Activated T-cell treated with anti-CD3 and anti-CD28 coated beads for 4 hours (primary cell): ENCODE data around the gene COMMD6.
A peak's percentile ranks its signal among the peaks of the same experiment; 100 is the strongest.
"Not testable (repeated sequence)": the region's sequence is repeated elsewhere in the genome, so short reads cannot be mapped to it uniquely, and the experiment has no call there.

Experiments
- DNase-seq: peaks from one replicate; pipeline ENCODE4 v3.0.0-alpha.2; 2020

Gene COMMD6

GRCh38 chr13:75537401-75538365, at the start of gene COMMD6:
COMMD6 (minus strand) TSS chr13:75537841; CDS start chr13:75537805, 36 bp downstream.
- peak; percentile 50 for DNase-seq

GRCh38 chr13:75585153-75585552, 47.5 kb upstream of the COMMD6 start:
- DNase-seq = no peak

GRCh38 chr13:75583091-75583490, 45.5 kb upstream of the COMMD6 start:
- no peak for DNase-seq

GRCh38 chr13:75581874-75582640, 44.4 kb upstream of the COMMD6 start:
- DNase-seq = no peak

GRCh38 chr13:75579529-75579928, 41.9 kb upstream of the COMMD6 start:
- no peak for DNase-seq

GRCh38 chr13:75569576-75569975, 31.9 kb upstream of the COMMD6 start:
- no peak for DNase-seq

GRCh38 chr13:75566658-75567057, 29.0 kb upstream of the COMMD6 start:
- DNase-seq = no peak

GRCh38 chr13:75558145-75558840, 20.7 kb upstream of the COMMD6 start:
- no peak for DNase-seq

GRCh38 chr13:75556961-75557360, 19.3 kb upstream of the COMMD6 start:
- no peak for DNase-seq

- DNase-seq = no peak
Measured at GRCh38 chr13:75555836-75556235, 18.2 kb upstream of the COMMD6 start.

GRCh38 chr13:75554981-75555380, 17.3 kb upstream of the COMMD6 start:
- DNase-seq = no peak

- DNase-seq = no peak
Measured at GRCh38 chr13:75554464-75554863, 16.8 kb upstream of the COMMD6 start.

- DNase-seq = peak; percentile 17
Measured at GRCh38 chr13:75550159-75550567, 12.5 kb upstream of the COMMD6 start.

GRCh38 chr13:75549262-75550158, 11.9 kb upstream of the COMMD6 start, which contains the start of gene UCHL3:
UCHL3 (plus strand) TSS chr13:75549791; CDS start chr13:75549821, 30 bp downstream.
- peak; percentile 97 for DNase-seq

GRCh38 chr13:75547917-75548316, 10.3 kb upstream of the COMMD6 start:
- no peak for DNase-seq

GRCh38 chr13:75545386-75545785, 7.7 kb upstream of the COMMD6 start:
- not testable (repeated sequence) for DNase-seq

GRCh38 chr13:75544681-75545330, 7.2 kb upstream of the COMMD6 start:
- no peak for DNase-seq

GRCh38 chr13:75541961-75542360, 4.3 kb upstream of the COMMD6 start:
- no peak for DNase-seq

- DNase-seq = no peak
Measured at GRCh38 chr13:75541287-75541686, 3.6 kb upstream of the COMMD6 start.

GRCh38 chr13:75533861-75534260, 3.8 kb downstream of the COMMD6 start:
- no peak for DNase-seq

GRCh38 chr13:75530549-75530961, 7.1 kb downstream of the COMMD6 start:
- DNase-seq = no peak
